GM19328 (cell line): ENCODE measurements around the gene ZFP90.
"Not testable (repeated sequence)": the region's sequence is repeated elsewhere in the genome, so short reads cannot be mapped to it uniquely, and the experiment has no call there.

Experiments
- ATAC-seq: cut with Tn5 transposase; IDR thresholded peaks from one replicate; pipeline ENCODE4 v1.9.1; 2021; ENCODE audit warnings: mild to moderate bottlenecking, moderate library complexity; ENCODE audit not compliant: unreplicated experiment

Gene ZFP90

GRCh38 chr16:68517606-68518166, 21.4 kb upstream of the ZFP90 start:
- ATAC-seq: no peak

- no peak for ATAC-seq
Observed at GRCh38 chr16:68519225-68519745, 19.8 kb upstream of the ZFP90 start.

DNA sequence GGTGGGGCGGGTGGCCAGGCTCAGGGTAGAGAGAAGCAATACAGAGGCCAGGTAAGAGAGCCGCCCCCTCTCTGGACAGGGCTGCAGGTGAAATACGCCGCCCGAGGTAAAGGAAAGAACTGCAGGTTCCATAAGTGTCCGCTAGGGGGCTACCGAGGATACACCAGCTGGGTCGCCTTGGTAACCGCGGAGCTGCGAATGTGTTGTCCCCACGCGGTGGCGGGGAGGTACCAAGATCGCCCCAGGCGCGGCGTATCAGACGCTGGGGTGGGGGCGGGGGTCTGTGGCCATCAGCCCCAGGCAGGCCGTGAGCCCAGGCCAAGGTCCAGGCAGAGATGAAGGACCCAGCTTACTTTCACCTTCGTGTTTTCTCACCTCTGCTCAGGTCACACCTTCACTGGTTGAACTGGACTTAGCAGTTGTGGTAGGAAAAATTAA, 18.4 kb upstream of the ZFP90 start:
- peak; percentile 84 for ATAC-seq

GRCh38 chr16:68524069-68524820, 14.8 kb upstream of the ZFP90 start:
- ATAC-seq: no peak

DNA sequence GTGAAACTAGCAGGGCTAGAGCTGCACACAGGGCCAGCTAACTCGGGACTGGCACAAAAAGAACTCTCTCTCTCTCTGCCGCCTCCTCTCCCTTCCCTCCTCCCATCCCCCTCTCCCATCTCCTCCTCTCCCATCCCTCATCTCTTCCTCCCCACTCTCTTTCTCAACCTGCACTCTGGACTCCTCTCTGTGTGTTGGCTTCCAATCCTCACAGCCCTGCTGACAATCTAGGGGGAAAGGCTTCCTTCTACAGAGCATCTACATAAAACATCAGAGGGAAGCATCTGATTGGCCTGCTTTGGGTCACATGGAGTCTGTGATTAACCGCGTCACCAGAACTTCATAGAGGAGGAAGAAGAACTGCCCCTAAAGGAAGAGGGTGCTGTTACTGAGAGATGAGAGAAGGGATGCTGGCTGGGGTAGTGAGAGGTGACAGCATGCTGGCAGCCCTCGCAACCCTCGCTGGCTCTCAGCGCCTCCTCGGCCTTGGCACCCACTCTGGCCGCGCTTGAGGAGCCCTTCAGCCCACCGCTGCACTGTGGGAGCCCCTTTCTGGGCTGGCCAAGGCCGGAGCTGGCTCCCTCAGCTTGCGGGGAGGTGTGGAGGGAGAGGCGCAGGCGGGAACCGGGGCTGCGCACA, 12.8 kb upstream of the ZFP90 start:
- ATAC-seq: no peak

GRCh38 chr16:68526782-68527145, 12.3 kb upstream of the ZFP90 start:
- ATAC-seq: no peak

- ATAC-seq: no peak
Observed at GRCh38 chr16:68528233-68528632, 10.9 kb upstream of the ZFP90 start.

DNA sequence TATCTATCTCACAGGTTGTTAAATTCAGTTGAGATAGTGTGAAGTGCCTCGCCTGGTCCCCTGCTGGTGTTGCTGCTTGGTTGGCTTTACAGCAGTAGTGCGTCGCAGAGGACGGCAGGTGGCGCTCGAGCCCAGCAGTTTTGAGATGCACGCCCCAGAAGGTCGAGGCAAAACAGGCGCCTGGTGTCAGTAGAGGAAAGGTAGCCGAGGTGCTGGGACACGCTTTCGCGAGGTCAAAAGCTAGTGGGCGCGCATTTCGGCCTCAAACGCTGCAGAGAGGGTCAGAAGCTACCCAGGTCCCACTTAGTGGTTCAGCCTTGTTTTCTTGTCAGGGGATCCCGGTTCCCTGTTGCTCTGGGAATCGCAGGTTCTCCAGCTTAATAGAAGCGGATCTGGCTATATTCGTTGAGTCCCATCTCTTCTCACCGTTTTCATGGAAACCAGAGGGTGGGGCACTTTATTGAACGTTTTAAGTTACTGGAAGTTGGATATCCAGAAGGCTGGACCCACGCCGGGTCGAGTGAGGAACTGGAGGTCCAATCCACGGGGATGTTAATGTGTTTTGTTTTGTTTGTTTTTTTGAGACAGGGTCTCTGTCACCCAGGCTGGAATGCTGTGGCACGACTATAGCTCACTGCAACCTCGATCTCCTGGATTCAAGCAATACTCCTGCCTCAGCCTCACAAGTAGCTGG, 10.3 kb upstream of the ZFP90 start:
- ATAC-seq: peak; percentile 74

GRCh38 chr16:68529608-68529930, 9.5 kb upstream of the ZFP90 start:
- no peak for ATAC-seq

DNA sequence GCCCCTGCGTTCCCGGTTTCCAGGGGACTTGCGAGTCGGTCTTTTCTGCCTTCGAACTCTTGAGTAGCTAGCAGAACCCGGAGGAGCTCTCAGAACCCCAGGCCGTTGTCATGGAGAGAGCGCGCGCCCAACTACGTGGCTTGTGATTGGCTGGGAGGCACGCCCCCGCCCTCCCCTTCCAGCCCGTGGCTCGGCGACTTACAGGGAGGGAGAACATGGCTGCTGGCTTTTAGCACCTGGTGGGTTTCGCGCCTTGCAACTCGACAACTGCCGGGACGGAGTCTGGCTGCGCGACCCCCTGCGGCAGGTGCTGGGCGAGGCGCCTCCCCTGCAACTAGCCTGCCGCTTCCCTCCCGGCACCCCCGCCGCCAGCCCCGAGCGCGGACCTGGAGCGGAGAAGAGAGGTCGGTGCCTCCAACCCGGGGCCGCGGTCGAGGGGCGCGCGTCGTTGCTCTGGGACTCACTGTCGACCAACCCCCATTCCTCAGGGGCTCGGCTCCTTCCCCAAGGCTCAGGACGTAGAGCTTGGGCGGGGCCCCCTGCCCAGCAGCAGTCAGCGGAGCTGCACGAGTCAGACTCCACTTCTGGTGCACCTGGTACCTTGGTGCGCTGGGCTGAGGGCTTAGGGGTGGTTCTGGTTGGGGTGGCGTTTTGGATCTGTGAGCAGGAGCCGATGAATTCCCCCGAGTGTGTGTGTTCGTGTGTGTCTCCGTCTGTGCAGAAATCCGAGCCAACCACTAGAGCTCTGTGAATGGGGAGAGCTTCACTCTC, 9.0 kb upstream of the ZFP90 start:
- peak; percentile 86 for ATAC-seq

DNA sequence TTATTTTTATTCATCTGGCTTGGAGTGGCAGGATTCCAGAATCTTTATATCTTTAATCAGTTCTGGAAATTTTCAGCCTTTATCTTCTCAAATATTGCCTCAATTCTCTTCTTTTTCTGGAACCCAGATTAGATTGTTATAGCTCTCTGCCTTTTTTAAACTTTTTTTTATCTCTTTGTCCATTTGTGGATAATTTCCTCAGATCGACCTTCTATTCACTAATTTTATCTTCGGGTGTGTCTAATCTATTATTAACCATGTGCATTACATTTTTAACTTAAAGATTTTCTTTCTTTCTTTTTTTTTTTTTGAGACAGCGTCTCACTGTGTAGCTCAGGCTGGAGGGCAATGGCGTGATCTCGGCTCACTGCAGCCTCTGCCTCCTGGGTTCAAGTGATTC, 5.2 kb upstream of the ZFP90 start:
- no peak for ATAC-seq

GRCh38 chr16:68535331-68535730, 3.8 kb upstream of the ZFP90 start:
- no peak for ATAC-seq

- ATAC-seq: no peak
Observed at GRCh38 chr16:68539711-68540239, 684 bp downstream of the ZFP90 start.

GRCh38 chr16:68548947-68549346, 9.9 kb downstream of the ZFP90 start:
- ATAC-seq: no peak

GRCh38 chr16:68553186-68553585, 14.1 kb downstream of the ZFP90 start:
- no peak for ATAC-seq

DNA sequence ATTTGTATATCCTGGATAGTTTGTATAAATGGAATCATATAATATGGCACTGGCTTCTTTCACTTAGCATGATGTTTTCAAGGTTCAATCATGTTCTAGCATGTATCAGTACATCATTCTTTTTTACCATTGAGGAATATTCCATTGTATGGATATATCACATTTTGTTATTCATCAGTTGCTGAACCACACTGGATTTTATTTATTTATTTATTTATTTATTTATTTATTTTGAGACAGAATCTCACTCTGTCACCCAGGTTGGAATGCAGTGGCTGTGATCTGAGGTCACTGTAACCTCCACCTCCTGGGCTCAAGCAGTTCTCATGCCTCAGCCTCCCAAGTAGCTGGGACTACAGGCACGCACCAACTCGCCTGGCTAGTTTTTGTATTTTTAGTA, 21.2 kb downstream of the ZFP90 start:
- not testable (repeated sequence) for ATAC-seq

- no peak for ATAC-seq
Observed at GRCh38 chr16:68563631-68564381, 24.7 kb downstream of the ZFP90 start.

DNA sequence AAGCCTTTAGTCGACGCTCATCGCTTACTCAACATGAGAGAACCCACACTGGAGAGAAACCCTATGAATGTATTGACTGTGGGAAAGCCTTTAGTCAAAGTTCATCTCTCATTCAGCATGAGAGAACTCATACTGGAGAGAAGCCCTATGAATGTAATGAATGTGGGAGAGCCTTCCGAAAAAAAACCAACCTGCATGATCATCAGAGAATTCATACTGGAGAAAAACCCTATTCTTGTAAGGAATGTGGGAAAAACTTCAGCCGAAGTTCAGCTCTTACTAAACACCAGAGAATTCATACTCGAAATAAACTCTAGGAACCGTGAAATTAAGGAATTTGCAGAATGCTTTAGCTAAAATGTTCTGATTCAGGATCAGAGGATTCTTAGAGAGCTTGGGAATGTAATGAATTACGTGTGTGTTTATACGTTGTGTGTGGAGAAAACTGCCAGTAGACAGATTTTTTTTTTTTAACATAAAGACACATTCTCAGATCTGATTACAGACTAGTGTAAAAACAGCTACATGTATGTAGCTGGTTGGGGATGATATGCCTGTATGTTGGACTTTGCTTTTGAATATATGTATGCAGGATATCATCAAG, 25.4 kb downstream of the ZFP90 start:
- ATAC-seq: no peak

- ATAC-seq: no peak
Observed at GRCh38 chr16:68574479-68574878, 35.4 kb downstream of the ZFP90 start.

GRCh38 chr16:68575082-68575481, 36.0 kb downstream of the ZFP90 start:
- ATAC-seq: no peak
